GM18861 (cell line): ENCODE measurements around the gene GIPC1.
"Not testable (repeated sequence)": the region's sequence is repeated elsewhere in the genome, so short reads cannot be mapped to it uniquely, and the experiment has no call there.

ENCODE experiments used
- ATAC-seq: cut with Tn5 transposase; IDR thresholded peaks from one replicate; pipeline ENCODE4 v1.9.1; 2021; ENCODE audit not compliant: unreplicated experiment

GIPC1 gene

DNA sequence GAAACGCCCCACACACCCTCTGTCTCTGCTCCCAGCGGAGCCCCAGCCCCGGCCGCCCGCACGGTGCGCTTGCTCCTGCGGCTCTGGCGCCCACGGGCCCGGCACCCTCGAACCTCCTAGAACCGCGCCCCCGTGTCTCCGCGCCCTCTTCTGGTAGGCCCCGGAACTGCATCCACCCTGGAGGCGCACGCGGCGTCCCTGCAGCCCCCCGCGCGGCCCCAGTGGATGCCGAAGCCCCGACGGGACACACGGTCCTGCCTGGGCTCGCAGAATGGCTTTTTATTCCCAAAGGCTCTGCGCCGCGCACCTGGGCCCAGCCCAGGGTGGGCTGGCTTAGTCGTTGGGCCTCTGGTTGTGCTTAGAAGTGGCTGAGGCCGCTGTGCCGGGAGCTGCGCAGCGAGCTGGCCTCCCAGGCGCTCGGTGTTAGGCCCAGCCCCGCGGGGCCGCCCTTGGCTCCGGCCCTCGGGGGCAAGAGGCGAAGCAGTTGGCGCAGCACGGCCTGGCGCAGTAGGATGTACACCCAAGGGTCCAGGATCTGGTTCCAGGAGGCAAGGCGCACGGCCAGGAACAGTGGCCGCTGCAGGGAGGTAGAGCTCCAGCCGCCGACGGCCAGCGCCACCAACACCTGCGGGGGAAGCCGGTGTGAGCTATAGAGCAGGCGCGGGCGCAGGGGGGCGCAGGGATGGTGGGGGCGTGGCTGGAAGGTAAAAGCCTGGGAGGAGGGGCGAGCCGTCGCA lies 23.6 kb downstream of the GIPC1 start:
- ATAC-seq, result no peak

- no peak for ATAC-seq
Observed at GRCh38 chr19:14471436-14472187, 24.3 kb downstream of the GIPC1 start.

GRCh38 chr19:14470031-14470876 lies 25.7 kb downstream of the GIPC1 start:
- ATAC-seq, result no peak

- no peak for ATAC-seq
Observed at GRCh38 chr19:14467816-14468215, 28.1 kb downstream of the GIPC1 start.

- no peak for ATAC-seq
Observed at GRCh38 chr19:14467391-14467790, 28.5 kb downstream of the GIPC1 start.

DNA sequence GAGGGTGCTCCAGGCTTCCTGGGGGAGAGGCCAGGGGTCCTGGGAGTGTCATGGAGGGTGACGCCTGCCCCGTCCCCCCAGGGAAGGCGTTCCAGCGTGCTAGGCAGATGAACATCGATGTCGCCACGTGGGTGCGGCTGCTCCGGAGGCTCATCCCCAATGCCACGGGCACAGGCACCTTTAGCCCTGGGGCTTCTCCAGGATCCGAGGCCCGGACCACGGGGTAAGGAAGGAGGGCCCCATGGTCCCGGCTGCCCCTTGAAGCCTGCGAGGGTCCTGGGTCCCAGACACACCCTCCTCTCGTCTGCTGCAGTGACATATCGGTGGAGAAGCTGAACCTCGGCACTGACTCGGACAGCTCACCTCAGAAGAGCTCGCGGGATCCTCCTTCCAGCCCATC lies 32.2 kb downstream of the GIPC1 start:
- ATAC-seq, result no peak

DNA sequence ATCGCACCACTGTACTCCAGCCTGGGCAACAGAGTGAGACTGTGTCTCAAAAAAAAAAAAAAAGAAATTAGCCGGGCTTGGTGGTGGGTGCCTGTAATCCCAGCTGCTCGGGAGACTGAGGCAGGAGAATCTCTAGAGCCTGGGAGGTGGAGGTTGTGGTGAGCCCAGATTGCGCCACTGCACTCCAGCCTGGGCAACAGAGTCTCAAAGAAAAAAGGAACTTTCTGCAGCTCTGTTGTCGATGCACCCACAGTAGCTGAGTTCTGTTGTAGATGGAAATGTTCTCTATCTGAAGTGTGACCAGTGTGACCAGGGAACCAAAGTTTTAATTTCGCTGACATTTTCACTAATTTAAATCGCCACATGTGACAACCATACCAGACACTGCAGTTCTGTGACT lies 33.5 kb downstream of the GIPC1 start:
- ATAC-seq, result not testable (repeated sequence)

DNA sequence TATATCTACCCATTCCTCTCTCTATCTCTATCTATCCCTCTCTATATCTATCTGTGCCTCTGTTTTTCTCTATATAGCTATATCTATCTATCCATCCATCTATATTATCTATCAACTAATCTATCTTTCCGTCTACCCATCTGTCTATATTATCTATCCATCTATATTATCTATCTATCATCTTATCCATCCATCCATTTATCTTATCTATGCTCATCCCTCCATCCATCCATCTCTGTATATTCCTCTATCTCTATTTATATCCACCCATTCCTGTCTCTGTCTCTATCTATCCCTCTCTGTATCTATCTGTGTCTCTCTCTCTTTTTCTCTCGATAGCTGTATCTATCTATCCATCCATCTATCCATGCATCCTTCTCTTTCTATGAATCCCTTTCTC lies 35.0 kb downstream of the GIPC1 start:
- ATAC-seq, result no peak

DNA sequence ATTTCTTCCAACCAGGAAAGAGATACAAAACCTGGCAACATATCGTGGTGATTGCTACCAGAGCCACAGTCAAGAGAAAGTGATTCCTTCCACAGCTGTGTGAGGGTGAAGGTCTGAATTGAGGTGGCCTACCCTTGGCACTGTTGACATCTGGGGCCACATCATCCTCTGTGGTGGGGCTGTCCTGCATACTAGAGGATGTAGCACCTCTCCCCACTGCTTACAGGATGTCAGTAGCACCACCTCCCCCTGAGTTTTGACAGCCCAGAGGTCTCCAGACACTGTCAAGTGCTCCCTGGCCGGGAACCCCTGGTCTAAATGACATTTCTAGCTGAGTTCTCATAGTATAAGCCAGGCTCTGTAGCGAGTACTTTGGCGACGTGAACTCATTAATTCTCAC lies 36.2 kb downstream of the GIPC1 start:
- ATAC-seq, result no peak

DNA sequence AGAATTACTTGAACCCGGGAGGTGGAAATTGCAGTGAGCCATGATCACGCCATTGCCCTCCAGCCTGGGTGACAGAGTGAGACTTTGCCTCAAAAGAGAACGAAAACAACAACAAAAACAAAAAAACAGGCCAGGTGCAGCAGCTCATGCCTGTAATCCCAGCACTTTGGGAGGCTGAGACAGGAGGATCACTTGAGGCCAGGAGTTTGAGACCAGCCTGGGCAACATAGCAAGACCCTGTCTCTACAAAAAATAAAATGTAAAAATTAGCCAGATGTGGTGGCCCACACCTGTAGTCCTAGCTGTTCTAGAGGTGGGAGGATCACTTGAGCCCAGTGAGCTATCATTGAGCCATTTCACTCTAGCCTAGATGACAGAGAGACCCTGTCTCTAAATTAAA lies 43.6 kb downstream of the GIPC1 start:
- ATAC-seq, result not testable (repeated sequence)

DNA sequence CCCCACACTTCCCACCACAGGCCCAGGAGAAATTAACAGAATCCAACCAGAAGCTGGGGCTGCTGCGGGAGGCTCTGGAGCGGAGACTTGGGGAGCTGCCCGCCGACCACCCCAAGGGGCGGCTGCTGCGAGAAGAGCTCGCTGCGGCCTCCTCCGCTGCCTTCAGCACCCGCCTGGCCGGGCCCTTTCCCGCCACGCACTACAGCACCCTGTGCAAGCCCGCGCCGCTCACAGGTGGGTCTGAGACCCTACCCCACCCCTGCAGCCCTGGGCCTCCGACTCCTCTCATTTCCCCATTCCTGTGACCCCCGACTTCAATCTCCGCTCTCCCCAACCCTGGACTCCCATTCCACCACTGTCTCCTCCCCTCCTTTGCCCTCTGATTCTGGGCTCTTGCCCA lies 45.1 kb downstream of the GIPC1 start:
- ATAC-seq, result no peak

GRCh38 chr19:14450168-14450874 lies 45.6 kb downstream of the GIPC1 start:
- no peak for ATAC-seq

GRCh38 chr19:14449321-14449720 lies 46.6 kb downstream of the GIPC1 start:
- no peak for ATAC-seq

GRCh38 chr19:14446336-14447036 lies 49.4 kb downstream of the GIPC1 start:
- no peak for ATAC-seq

GRCh38 chr19:14443632-14444216 lies 52.2 kb downstream of the GIPC1 start:
- ATAC-seq, result no peak

- ATAC-seq, result no peak
Observed at GRCh38 chr19:14442891-14443631, 52.9 kb downstream of the GIPC1 start.

DNA sequence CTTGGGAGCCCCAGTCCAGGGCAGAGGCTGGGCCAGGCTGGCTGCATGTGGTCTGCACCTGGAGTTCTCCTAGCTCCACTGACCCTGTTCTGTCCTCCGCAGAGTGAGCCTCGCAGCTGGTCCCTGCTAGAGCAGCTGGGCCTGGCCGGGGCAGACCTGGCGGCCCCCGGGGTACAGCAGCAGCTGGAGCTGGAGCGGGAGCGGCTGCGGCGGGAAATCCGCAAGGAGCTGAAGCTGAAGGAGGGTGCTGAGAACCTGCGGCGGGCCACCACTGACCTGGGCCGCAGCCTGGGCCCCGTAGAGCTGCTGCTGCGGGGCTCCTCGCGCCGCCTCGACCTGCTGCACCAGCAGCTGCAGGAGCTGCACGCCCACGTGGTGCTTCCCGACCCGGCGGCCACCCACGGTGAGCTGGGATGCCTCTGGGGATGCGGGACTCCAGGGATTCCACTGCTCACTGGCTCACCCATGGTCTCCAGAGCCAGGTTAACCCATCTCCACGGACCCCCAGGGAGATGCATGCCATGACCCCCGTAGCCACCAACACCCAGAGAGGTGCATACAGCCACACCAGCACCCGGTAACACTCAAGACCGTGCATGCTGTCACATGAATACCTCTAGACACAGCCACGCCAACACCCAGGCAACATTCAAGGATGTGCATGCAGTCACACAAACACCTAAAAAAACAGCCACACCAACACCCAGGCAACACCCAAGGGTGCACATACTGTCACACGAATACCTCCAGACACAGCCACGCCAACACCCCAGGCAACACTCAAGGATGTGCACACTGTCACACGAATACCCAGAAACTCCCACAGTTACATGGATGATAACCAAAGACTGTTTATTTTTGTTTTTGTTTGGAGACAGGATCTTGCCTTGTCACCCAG lies 54.6 kb downstream of the GIPC1 start:
- ATAC-seq, result no peak

DNA sequence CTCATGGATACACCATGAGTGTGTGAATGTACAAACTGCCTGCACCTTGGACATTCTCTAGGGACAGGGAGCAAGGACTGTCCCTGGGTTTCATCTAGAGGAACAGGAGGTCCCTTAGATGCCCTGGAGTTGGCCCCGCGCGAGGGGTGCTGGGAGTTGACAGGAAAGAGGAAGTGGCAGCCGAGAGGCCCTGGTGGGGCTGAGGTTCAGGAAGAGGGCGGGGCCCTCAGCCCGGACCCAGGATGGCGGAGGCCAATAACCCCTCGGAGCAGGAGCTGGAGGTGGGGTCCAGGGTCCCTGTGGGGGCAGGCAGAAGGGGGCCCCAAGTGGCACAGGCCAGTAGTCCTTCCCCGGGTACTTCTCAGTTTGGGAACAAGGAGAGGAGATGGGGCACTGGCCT lies 55.9 kb downstream of the GIPC1 start:
- ATAC-seq, result peak; percentile 75
